RWPE2 (cell line): ENCODE results near the gene BMF.
A peak's percentile ranks its signal among the peaks of the same experiment; 100 is the strongest.

Experiments used
- ATAC-seq: fragments of 200-7000 bp; cut with Tn5 transposase; 3 replicates; pipeline ENCODE4 v1.9.1; 2021; ENCODE audit warnings: low read depth
- DNase-seq: peaks from one replicate; pipeline ENCODE4 v3.0.0-alpha.2; 2020; ENCODE audit warnings: low spot score
- H3K27ac ChIP-seq: fragments of 450-650 bp; 2 replicates; pipeline ENCODE4 v1.5.1; 2017; ENCODE audit warnings: mild to moderate bottlenecking; ENCODE audit not compliant: poor library complexity, severe bottlenecking
- H3K27me3 ChIP-seq: fragments of 250-450 bp; sonication (Bioruptor Pico); 2 replicates; pipeline ENCODE4 v1.5.1; 2021; ENCODE audit warnings: mild to moderate bottlenecking, moderate library complexity; ENCODE audit not compliant: insufficient read depth, poor library complexity, severe bottlenecking
- H3K36me3 ChIP-seq: fragments of 250-450 bp; sonication (Bioruptor Pico); 2 replicates; pipeline ENCODE4 v1.5.1; 2020; ENCODE audit warnings: low read depth, mild to moderate bottlenecking, moderate library complexity
- H3K4me1 ChIP-seq: fragments of 250-450 bp; sonication (Bioruptor Pico); 2 replicates; pipeline ENCODE4 v1.5.1; 2021; ENCODE audit warnings: mild to moderate bottlenecking, moderate library complexity; ENCODE audit not compliant: insufficient read depth, poor library complexity, severe bottlenecking
- H3K4me3 ChIP-seq: fragments of 250-450 bp; sonication (Bioruptor Pico); 2 replicates; pipeline ENCODE4 v1.5.1; 2021; ENCODE audit warnings: mild to moderate bottlenecking, moderate library complexity; ENCODE audit not compliant: severe bottlenecking
- H3K9me3 ChIP-seq: fragments of 250-450 bp; sonication (Bioruptor Pico); 2 replicates; pipeline ENCODE4 v1.5.1; 2021; ENCODE audit warnings: mild to moderate bottlenecking, moderate library complexity; ENCODE audit not compliant: severe bottlenecking
- CTCF ChIP-seq: fragments of 450-650 bp; IDR thresholded peaks from one replicate; pipeline ENCODE4 v1.5.1; 2017; ENCODE audit warnings: mild to moderate bottlenecking, moderate library complexity; ENCODE audit not compliant: poor library complexity, severe bottlenecking

BMF gene

GRCh38 chr15:40046721-40047414 is 61.8 kb downstream of the BMF start:
- no peak for TF ChIP-seq CTCF
- Histone ChIP-seq H3K9me3 (no peaks in the 10 kb centered on the region), H3K36me3 (no peaks in the 10 kb centered on the region), H3K4me1 (peaks cover 27% of the 10 kb centered on the region), H3K27ac (peak overlapping the region; percentile 79), H3K27me3 (no peaks in the 10 kb centered on the region), H3K4me3 (no peak overlapping the region)
- DNase-seq (no peak), ATAC-seq (peak; percentile 74)

- peaks cover 27% of the 10 kb centered on the region for H3K4me1 ChIP-seq
Observed at GRCh38 chr15:40045572-40046217, 63.0 kb downstream of the BMF start.

GRCh38 chr15:40044717-40045571 is 63.7 kb downstream of the BMF start:
- DNase-seq, result peak; percentile 89
- Histone ChIP-seq H3K36me3 (no peaks in the 10 kb centered on the region), H3K4me1 (peaks cover 27% of the 10 kb centered on the region), H3K9me3 (no peaks in the 10 kb centered on the region), H3K4me3 (no peak overlapping the region), H3K27me3 (no peaks in the 10 kb centered on the region), H3K27ac (peak overlapping the region; percentile 8)
- TF ChIP-seq CTCF, result peak; percentile 100
- peak; percentile 82 for ATAC-seq

More at GRCh38 chr15:40045572-40046217, 63.0 kb downstream of the BMF start:
- no peak for TF ChIP-seq CTCF
- no peaks in the 10 kb centered on the region for H3K9me3 ChIP-seq
- 0 out of 3 replicates have a peak, but pooled peaks have one; percentile 1 for ATAC-seq
- no peaks in the 10 kb centered on the region for H3K27me3 ChIP-seq
- H3K36me3 ChIP-seq, result no peaks in the 10 kb centered on the region
- no peak for DNase-seq
- H3K4me3 ChIP-seq, result no peak overlapping the region
- peak overlapping the region; percentile 8 for H3K27ac ChIP-seq

- no peaks in the 10 kb centered on the region for H3K27me3 ChIP-seq
- no peak overlapping the region for H3K4me3 ChIP-seq
- H3K27ac ChIP-seq, result no peak overlapping the region
- no peak for TF ChIP-seq CTCF
- ATAC-seq (no peak), DNase-seq (no peak)
- H3K4me1 ChIP-seq, result peaks cover 27% of the 10 kb centered on the region
- H3K36me3 ChIP-seq, result no peaks in the 10 kb centered on the region
- no peaks in the 10 kb centered on the region for H3K9me3 ChIP-seq
Observed at GRCh38 chr15:40043927-40044716, 64.6 kb downstream of the BMF start.
